A673 (cell line): ENCODE results near the gene PALM2AKAP2.

Experiments used
- CTCF ChIP-seq: fragments of 300-800, 200-600 bp; sonication (generic); conservative IDR thresholded peaks from 2 replicates; pipeline ENCODE4 v1.5.1; 2017; ENCODE audit warnings: low read depth, mild to moderate bottlenecking, antibody characterized with exemption, low read length, moderate library complexity, mixed read lengths
- EZH2 ChIP-seq: fragments of 200-600 bp; sonication (generic); IDR thresholded peaks from 2 replicates; pipeline ENCODE4 v1.6.1; 2017; ENCODE audit warnings: borderline replicate concordance, low read depth, mild to moderate bottlenecking, mixed read lengths, antibody characterized with exemption, low read length; ENCODE audit not compliant: poor library complexity, severe bottlenecking

- TF ChIP-seq CTCF (no peak), EZH2 (no peak)
Measured at GRCh38 chr9:109821711-109822110, 41.7 kb downstream of the PALM2AKAP2 start.
